ENCODE data around the gene CAPN1. TPM values are rescaled to one million over a fixed set of nuclear protein-coding genes. Genes with fewer than 3 reads are reported as not detected.

CAPN1 gene
- total and polyA plus RNA-seq, 2 donors from 2014 or later, result 92.5 to 328 TPM

GRCh38 chr11:65180877-65181568 is 705 bp upstream of the CAPN1 start:
- Histone ChIP-seq H3K4me3 (ENCODE audit: low read length in 3 of 3) (peak overlapping the region; percentile 76 to 85 (median 77)), H3K36me3 (ENCODE audit: control insufficient read depth in 2 of 3, insufficient read depth in 3 of 3, low read length in 3 of 3) (peaks cover 0 to 7% (median 0%) of the 10 kb centered on the region in 3 donors), H3K4me1 (ENCODE audit: control insufficient read depth in 2 of 3, insufficient read depth in 2 of 3, low read depth in 1 of 3, low read length in 3 of 3) (peaks cover 0 to 19% (median 0%) of the 10 kb centered on the region in 3 donors), H3K9me3 (ENCODE audit: control insufficient read depth in 2 of 3, insufficient read depth in 1 of 3, low read length in 3 of 3) (no peaks in the 10 kb centered on the region), H3K27ac (ENCODE audit: low read depth in 2 of 2, low read length in 2 of 2) (peak overlapping the region; percentile 74 to 81), H3K27me3 (ENCODE audit: control insufficient read depth, insufficient read depth, low read length) (no peaks in the 10 kb centered on the region), H3K9ac (ENCODE audit: low read length in 3 of 3) (peak overlapping the region; percentile 37 to 84 (median 45))
- DNase-seq (peak; percentile 89 to 91 (median 90)), FAIRE-seq (no peak)
- intact Hi-C loops (cut with DNase I), result no loop called here
- TF ChIP-seq CTCF (IDR thresholded peaks at IDR 0.05; ENCODE audit: borderline replicate concordance, extremely low read depth, insufficient read depth), result peak; percentile 46

- peaks cover 0 to 19% (median 0%) of the 10 kb centered on the region in 3 donors for H3K4me1 ChIP-seq (ENCODE audit: control insufficient read depth in 2 of 3, insufficient read depth in 2 of 3, low read depth in 1 of 3, low read length in 3 of 3)
- H3K9me3 ChIP-seq (ENCODE audit: control insufficient read depth in 2 of 3, insufficient read depth in 1 of 3, low read length in 3 of 3), result no peaks in the 10 kb centered on the region
- peaks cover 0 to 14% (median 8%) of the 10 kb centered on the region in 3 donors for H3K36me3 ChIP-seq (ENCODE audit: control insufficient read depth in 2 of 3, insufficient read depth in 3 of 3, low read length in 3 of 3)
- peak overlapping the region; percentile 61 to 85 (median 72) for H3K4me3 ChIP-seq (ENCODE audit: low read length in 3 of 3)
- H3K9ac ChIP-seq (ENCODE audit: low read length in 3 of 3), result peak overlapping the region; percentile 33 to 94 (median 74)
- TF ChIP-seq CTCF (IDR thresholded peaks at IDR 0.05; ENCODE audit: borderline replicate concordance, extremely low read depth, insufficient read depth), result no peak
- DNase-seq (peak; percentile 64 to 87 (median 66)), FAIRE-seq (no peak)
- H3K27me3 ChIP-seq (ENCODE audit: control insufficient read depth, insufficient read depth, low read length), result no peaks in the 10 kb centered on the region
- H3K27ac ChIP-seq (ENCODE audit: low read depth in 2 of 2, low read length in 2 of 2), result peak overlapping the region; percentile 89 to 91
- intact Hi-C loops (cut with DNase I), result no loop called here
Measured at GRCh38 chr11:65182258-65183170, 786 bp downstream of the CAPN1 start.

GRCh38 chr11:65183201-65183891 is 1.6 kb downstream of the CAPN1 start:
- Histone ChIP-seq H3K4me1 (ENCODE audit: control insufficient read depth in 2 of 3, insufficient read depth in 2 of 3, low read depth in 1 of 3, low read length in 3 of 3) (peaks cover 0 to 19% (median 0%) of the 10 kb centered on the region in 3 donors), H3K4me3 (ENCODE audit: low read length in 3 of 3) (peak overlapping the region in 1 of 3 donors; percentile 30), H3K36me3 (ENCODE audit: control insufficient read depth in 2 of 3, insufficient read depth in 3 of 3, low read length in 3 of 3) (peaks cover 0 to 19% (median 8%) of the 10 kb centered on the region in 3 donors), H3K9ac (ENCODE audit: low read length in 3 of 3) (peak overlapping the region in 1 of 3 donors; percentile 26), H3K27ac (ENCODE audit: low read depth in 2 of 2, low read length in 2 of 2) (peak overlapping the region; percentile 57 to 91), H3K27me3 (ENCODE audit: control insufficient read depth, insufficient read depth, low read length) (no peaks in the 10 kb centered on the region), H3K9me3 (ENCODE audit: control insufficient read depth in 2 of 3, insufficient read depth in 1 of 3, low read length in 3 of 3) (no peaks in the 10 kb centered on the region)
- no peak for TF ChIP-seq CTCF (IDR thresholded peaks at IDR 0.05; ENCODE audit: borderline replicate concordance, extremely low read depth, insufficient read depth)
- FAIRE-seq, result no peak
- intact Hi-C loops (cut with DNase I), result no loop called here
- DNase-seq, result peak; percentile 42 to 91 (median 62)

All from kidney (tissue), 14 donors.